ENCODE results near the gene TMPRSS6. TPM values are rescaled to one million over a fixed set of nuclear protein-coding genes. Genes with fewer than 3 reads are reported as not detected.

The TMPRSS6 gene
- total RNA-seq, 1 experiment from 2014 or later, result 0.79 TPM

- Histone ChIP-seq H3K36me3 (ENCODE audit: low read depth) (no peaks in the 10 kb centered on the region), H4K20me1 (ENCODE audit: insufficient read depth) (no peaks in the 10 kb centered on the region), H3K9me2 (ENCODE audit: insufficient read depth) (no peaks in the 10 kb centered on the region), H3K4me2 (no peak overlapping the region), H3K27ac (no peak overlapping the region), H3K4me1 (replicated peaks; ENCODE audit: insufficient read depth) (peaks cover 26% of the 10 kb centered on the region), H3K4me3 (no peak overlapping the region), H3F3A (ENCODE audit: insufficient read depth, low read depth) (peaks cover 17% of the 10 kb centered on the region; the same call in 1 of the 2 replicates), H3K9me3 (ENCODE audit: insufficient read depth, low read depth) (no peaks in the 10 kb centered on the region), H3K79me2 (ENCODE audit: low read depth) (no peaks in the 10 kb centered on the region), H2AFZ (no peak overlapping the region), H3K27me3 (ENCODE audit: insufficient read depth, low read depth) (no peaks in the 10 kb centered on the region)
- no peak for DNase-seq
- TF ChIP-seq EZH2 (IDR thresholded peaks at IDR 0.05; ENCODE audit: low read depth) (no peak), CTCF (conservative IDR thresholded peaks at IDR 0.05) (peak; percentile 84)
- POLR2A ChIA-PET (ENCODE audit: unreplicated experiment), result interaction anchor here (0.7 kb wide), 1 partner anchor 183 kb away, joined by 6 read pairs; no protein-coding TSS in a partner anchor
- intact Hi-C loops (cut with micrococcal nuclease; ENCODE audit: unreplicated experiment), result loop anchor here (5.0 to 10.0 kb wide), 2 partner anchors 151 to 209 kb away; no protein-coding TSS in a partner anchor
- no TSS peak for BruUV-seq (replicated peaks)
- CTCF ChIA-PET, result interaction anchor here (0.7 kb wide), 1 partner anchor 193 kb away, joined by 4 read pairs; no protein-coding TSS in a partner anchor
These were observed 63.6 kb downstream of the TMPRSS6 start for GRCh38 chr22:37045958-37046357.

GRCh38 chr22:37044634-37045625 is 64.6 kb downstream of the TMPRSS6 start:
- Histone ChIP-seq H3K36me3 (ENCODE audit: low read depth) (no peaks in the 10 kb centered on the region), H3K79me2 (ENCODE audit: low read depth) (no peaks in the 10 kb centered on the region), H3K4me2 (peak overlapping the region; percentile 28), H3K9me2 (ENCODE audit: insufficient read depth) (no peaks in the 10 kb centered on the region), H3K4me3 (no peak overlapping the region), H4K20me1 (ENCODE audit: insufficient read depth) (no peaks in the 10 kb centered on the region), H2AFZ (no peak overlapping the region), H3K9me3 (ENCODE audit: insufficient read depth, low read depth) (no peaks in the 10 kb centered on the region), H3F3A (ENCODE audit: insufficient read depth, low read depth) (peaks cover 27% of the 10 kb centered on the region; the same call in 1 of the 2 replicates), H3K4me1 (replicated peaks; ENCODE audit: insufficient read depth) (peaks cover 36% of the 10 kb centered on the region), H3K27ac (0 out of 2 replicates have a peak overlapping the region, but pooled peaks have one; percentile 2), H3K27me3 (ENCODE audit: insufficient read depth, low read depth) (no peaks in the 10 kb centered on the region)
- intact Hi-C loops (cut with micrococcal nuclease; ENCODE audit: unreplicated experiment), result loop anchor here (1.0 to 10.0 kb wide), 5 partner anchors 152 to 498 kb away; no protein-coding TSS in a partner anchor
- CTCF ChIA-PET, result interaction anchor here (0.5 to 0.8 kb wide), 5 partner anchors 60 to 861 kb away, joined by 3 to 11 read pairs (median 3); no protein-coding TSS in a partner anchor
- POLR2A ChIA-PET (ENCODE audit: unreplicated experiment), result interaction anchor here (0.7 kb wide), 1 partner anchor 547 kb away, joined by 4 read pairs; no protein-coding TSS in a partner anchor
- TF ChIP-seq EZH2 (IDR thresholded peaks at IDR 0.05; ENCODE audit: low read depth), result no peak
- peak in 1 of 2 experiments; percentile 74 for DNase-seq
- BruUV-seq (replicated peaks), result no TSS peak

- Histone ChIP-seq H2AFZ (no peak overlapping the region), H3K4me2 (peak overlapping the region; percentile 28)
These were observed 65.5 kb downstream of the TMPRSS6 start for GRCh38 chr22:37043828-37044538.

More at GRCh38 chr22:37043828-37044538, 65.5 kb downstream of the TMPRSS6 start:
- no peaks in the 10 kb centered on the region for H4K20me1 ChIP-seq (ENCODE audit: insufficient read depth)
- no peaks in the 10 kb centered on the region for H3K27me3 ChIP-seq (ENCODE audit: insufficient read depth, low read depth)
- peaks cover 38% of the 10 kb centered on the region for H3K4me1 ChIP-seq (replicated peaks; ENCODE audit: insufficient read depth)
- ChIA-PET CTCF (interaction anchor here (0.7 to 1.8 kb wide), 5 partner anchors 8 to 188 kb away, joined by 3 to 6 read pairs (median 5); no protein-coding TSS in a partner anchor), POLR2A (ENCODE audit: unreplicated experiment) (interaction anchor here (0.6 kb wide), 1 partner anchor 67 kb away, joined by 3 read pairs; no protein-coding TSS in a partner anchor)
- no peaks in the 10 kb centered on the region for H3K9me3 ChIP-seq (ENCODE audit: insufficient read depth, low read depth)
- no peaks in the 10 kb centered on the region for H3K79me2 ChIP-seq (ENCODE audit: low read depth)
- no peak overlapping the region for H3K27ac ChIP-seq
- BruUV-seq (replicated peaks), result no TSS peak
- DNase-seq, result peak; percentile 74 to 80
- H3K4me3 ChIP-seq, result no peak overlapping the region
- intact Hi-C loops (cut with micrococcal nuclease; ENCODE audit: unreplicated experiment), result loop anchor here (1.0 to 10.0 kb wide), 4 partner anchors 187 to 497 kb away; no protein-coding TSS in a partner anchor
- H3K9me2 ChIP-seq (ENCODE audit: insufficient read depth), result no peaks in the 10 kb centered on the region
- no peaks in the 10 kb centered on the region for H3K36me3 ChIP-seq (ENCODE audit: low read depth)
- peaks cover 33% of the 10 kb centered on the region for H3F3A ChIP-seq (ENCODE audit: insufficient read depth, low read depth)
- no peak for TF ChIP-seq EZH2 (IDR thresholded peaks at IDR 0.05; ENCODE audit: low read depth)
- TF ChIP-seq CTCF (conservative IDR thresholded peaks at IDR 0.05), result peak; percentile 93
